GM18507 (cell line): ENCODE measurements around the gene CNTN1.

ENCODE experiments used
- DNase-seq: peaks from one replicate; pipeline ENCODE4 v3.0.0; 2011; ENCODE audit warnings: low read depth; ENCODE audit not compliant: insufficient read length; ENCODE audit errors: extremely low spot score
- FAIRE-seq: peaks from 2 replicates; lab custom pipeline; 2011; peaks lifted over from hg19 to GRCh38; lab: Jason Lieb, UNC

CNTN1 gene

GRCh38 chr12:40691913-40692764 lies at the start of gene CNTN1:
CNTN1 (plus strand) TSS chr12:40692439.
- peak; percentile 12 for DNase-seq
- no peak for FAIRE-seq

- FAIRE-seq (no peak), DNase-seq (no peak)
These were observed 48.7 kb upstream of the CNTN1 start for GRCh38 chr12:40643506-40643905.

GRCh38 chr12:40643976-40644375 lies 48.3 kb upstream of the CNTN1 start:
- no peak for FAIRE-seq
- no peak for DNase-seq

- FAIRE-seq, result no peak
- DNase-seq, result no peak
These were observed 47.5 kb upstream of the CNTN1 start for GRCh38 chr12:40644708-40645107.

GRCh38 chr12:40645361-40645760 lies 46.9 kb upstream of the CNTN1 start:
- FAIRE-seq (no peak), DNase-seq (no peak)

GRCh38 chr12:40646456-40646855 lies 45.8 kb upstream of the CNTN1 start:
- no peak for FAIRE-seq
- DNase-seq, result no peak

- no peak for FAIRE-seq
- DNase-seq, result no peak
These were observed 45.3 kb upstream of the CNTN1 start for GRCh38 chr12:40646911-40647310.

GRCh38 chr12:40647651-40648050 lies 44.6 kb upstream of the CNTN1 start:
- DNase-seq, result no peak
- FAIRE-seq, result no peak

GRCh38 chr12:40648519-40648918 lies 43.7 kb upstream of the CNTN1 start:
- FAIRE-seq, result no peak
- DNase-seq, result no peak

- no peak for FAIRE-seq
- DNase-seq, result no peak
These were observed 42.1 kb upstream of the CNTN1 start for GRCh38 chr12:40650038-40650704.

GRCh38 chr12:40655451-40655850 lies 36.8 kb upstream of the CNTN1 start:
- DNase-seq, result no peak
- no peak for FAIRE-seq

GRCh38 chr12:40662366-40662765 lies 29.9 kb upstream of the CNTN1 start:
- DNase-seq, result no peak
- FAIRE-seq, result no peak

GRCh38 chr12:40663781-40664180 lies 28.5 kb upstream of the CNTN1 start:
- DNase-seq (no peak), FAIRE-seq (no peak)

GRCh38 chr12:40668099-40668529 lies 24.1 kb upstream of the CNTN1 start:
- FAIRE-seq (no peak), DNase-seq (no peak)

- FAIRE-seq, result no peak
These were observed 19.4 kb upstream of the CNTN1 start for GRCh38 chr12:40672741-40673271.

GRCh38 chr12:40681148-40681547 lies 11.1 kb upstream of the CNTN1 start:
- FAIRE-seq (no peak), DNase-seq (no peak)

More at GRCh38 chr12:40672741-40673271, 19.4 kb upstream of the CNTN1 start:
- no peak for DNase-seq

GRCh38 chr12:40684986-40685385 lies 7.3 kb upstream of the CNTN1 start:
- DNase-seq (no peak), FAIRE-seq (no peak)

- FAIRE-seq (no peak), DNase-seq (no peak)
These were observed 4.0 kb upstream of the CNTN1 start for GRCh38 chr12:40688085-40688725.

GRCh38 chr12:40689576-40689975 lies 2.7 kb upstream of the CNTN1 start:
- FAIRE-seq, result no peak
- DNase-seq, result no peak

- FAIRE-seq (no peak), DNase-seq (no peak)
These were observed 547 bp downstream of the CNTN1 start for GRCh38 chr12:40692765-40693206.
